ENCODE data around the gene CLCNKB.
"Not testable (repeated sequence)": the region's sequence is repeated elsewhere in the genome, so short reads cannot be mapped to it uniquely, and the experiment has no call there.

CLCNKB gene

DNA sequence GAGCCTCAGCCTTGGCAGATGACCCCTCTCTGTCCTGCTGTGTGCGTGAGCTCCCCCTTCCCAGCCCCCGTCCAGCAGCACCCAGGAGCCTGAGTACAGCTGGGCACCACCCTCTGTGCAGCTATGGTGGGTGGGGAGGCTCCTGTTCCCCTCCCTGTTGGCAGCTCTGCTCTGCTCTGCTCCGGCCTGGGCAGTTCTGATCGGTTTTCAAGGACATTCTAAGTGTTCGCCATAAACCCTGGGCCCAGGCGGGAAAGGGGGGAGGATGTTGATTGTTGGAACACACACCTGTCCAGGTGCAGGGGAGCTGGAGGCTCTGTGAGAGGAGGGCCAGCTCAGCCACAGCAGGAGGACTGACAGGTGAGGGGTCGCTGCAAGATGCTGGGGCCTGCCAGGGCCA is at the start of gene CLCNKB:
Gene CLCNKB, plus strand, starts transcription at position 262 of the 400 bp plus-strand sequence. CDS start 711 bp downstream, outside the sequence.
- no peak for DNase-seq

- DNase-seq: no peak
These were observed 49.5 kb upstream of the CLCNKB start for GRCh38 chr1:15994081-15994480.

DNA sequence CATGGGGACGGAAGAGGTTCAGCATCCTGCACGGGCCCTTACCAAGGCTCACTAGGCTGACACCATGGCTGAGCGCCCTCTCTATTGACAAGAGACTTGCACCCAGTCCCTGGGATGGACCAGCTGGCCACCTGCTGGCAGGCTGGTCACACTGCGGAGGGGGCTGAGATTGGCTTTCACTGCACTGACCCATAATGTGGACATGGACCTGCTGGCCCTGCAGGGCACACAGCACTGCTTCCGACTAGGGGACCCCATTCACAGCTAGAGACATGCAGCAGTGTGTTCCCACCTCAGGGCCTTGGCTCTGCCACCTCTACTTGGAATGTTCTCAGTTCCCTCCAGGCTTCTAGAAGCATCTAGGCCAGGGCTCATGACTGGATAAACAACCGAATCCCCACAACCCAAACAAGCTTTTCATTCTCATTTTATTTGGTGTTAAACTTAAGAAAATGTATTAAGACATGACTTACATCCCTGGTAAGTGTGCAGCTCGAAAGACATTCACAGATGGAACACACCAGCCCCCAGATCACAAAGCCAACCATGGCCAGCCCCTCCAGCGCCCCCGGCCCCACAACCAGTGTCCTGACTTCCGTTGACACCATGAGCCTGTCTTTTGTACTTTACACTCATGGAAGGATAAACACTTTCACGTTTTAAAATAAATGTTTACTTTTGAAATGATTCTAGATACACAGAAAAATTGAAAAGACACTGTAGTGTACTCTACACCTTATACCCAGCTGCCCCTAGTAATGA is 48.8 kb upstream of the CLCNKB start:
- peak; percentile 32 for DNase-seq

DNA sequence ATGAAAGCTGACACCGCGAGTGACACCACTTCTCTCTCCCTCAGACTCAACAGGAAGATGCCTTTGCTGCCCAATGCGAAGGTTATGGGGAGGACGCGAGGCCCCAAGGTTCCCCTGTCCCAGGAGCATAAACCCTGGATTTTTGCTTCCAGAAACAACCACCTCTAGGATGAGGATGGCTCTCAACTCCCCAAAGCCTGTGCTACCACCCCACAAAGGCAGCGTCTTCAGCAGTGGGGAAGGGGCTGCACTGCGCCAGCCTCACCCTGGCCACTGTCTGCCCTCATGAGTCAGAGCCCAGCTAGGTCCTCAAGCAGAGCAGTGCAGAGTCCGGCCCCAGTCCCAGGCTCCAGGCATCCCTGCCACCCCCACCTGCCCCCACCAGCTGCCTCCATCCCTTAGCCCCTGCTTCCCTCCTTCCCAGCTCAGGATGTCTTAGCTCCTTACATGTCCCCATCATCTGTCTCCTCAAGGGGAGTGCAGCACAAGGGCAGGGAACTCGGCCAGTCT is 46.5 kb upstream of the CLCNKB start:
- no peak for DNase-seq

DNA sequence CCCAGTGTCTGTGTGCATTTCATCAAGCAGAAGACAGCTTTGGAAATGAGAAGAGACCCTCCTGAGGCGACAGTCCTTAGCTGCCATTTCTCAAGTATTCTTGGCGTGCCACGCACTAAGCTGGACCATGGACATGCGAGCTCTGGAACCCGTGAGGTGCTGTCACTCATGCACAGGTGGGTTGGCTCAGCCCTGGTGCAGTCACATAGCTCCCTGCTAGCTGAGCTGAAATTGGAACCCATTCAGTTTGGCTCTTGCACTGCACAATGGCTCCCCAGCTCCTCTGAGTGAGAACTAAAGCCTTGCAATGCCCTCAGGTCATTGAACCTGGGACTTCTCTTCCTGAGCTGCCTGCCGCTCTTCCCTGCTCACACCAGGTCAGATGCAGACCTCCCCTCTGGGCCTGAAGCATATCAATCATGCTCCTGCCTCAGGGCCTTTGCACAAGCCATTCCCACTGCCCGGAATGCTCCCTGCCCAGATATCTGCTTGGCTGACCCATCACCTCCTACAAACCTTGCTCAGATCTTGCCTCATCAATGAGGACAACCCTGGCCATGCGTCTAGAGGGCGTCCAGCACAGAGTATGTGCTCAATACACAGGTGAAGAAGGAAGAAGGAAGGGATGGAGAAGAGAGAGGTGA is 45.8 kb upstream of the CLCNKB start:
- no peak for DNase-seq

- no peak for DNase-seq
These were observed 44.7 kb upstream of the CLCNKB start for GRCh38 chr1:15998929-15999328.

DNA sequence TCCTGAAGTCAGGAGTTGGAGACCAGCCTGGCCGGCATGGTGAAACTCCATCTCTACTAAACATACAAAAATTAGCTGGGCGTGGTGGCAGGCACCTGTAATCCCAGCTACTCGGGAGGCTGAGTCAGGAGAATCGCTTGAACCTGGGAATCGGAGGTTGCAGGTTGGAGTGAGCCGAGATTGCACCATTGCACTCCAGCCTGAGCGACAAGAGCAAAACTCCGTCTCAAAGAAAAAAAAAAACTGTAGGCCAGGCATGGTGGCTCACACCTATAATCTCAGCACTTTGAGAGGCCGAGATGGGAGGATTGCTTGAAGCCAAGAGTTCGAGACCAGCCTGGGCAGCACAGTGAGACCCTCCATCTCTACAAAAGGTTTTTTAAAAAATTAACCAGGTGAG is 42.3 kb upstream of the CLCNKB start:
- DNase-seq: not testable (repeated sequence)

- no peak for DNase-seq
These were observed 38.0 kb upstream of the CLCNKB start for GRCh38 chr1:16005597-16005996.

GRCh38 chr1:16006010-16006409 is 37.6 kb upstream of the CLCNKB start:
- DNase-seq: no peak

GRCh38 chr1:16006552-16007485 is 36.8 kb upstream of the CLCNKB start:
- no peak for DNase-seq

- no peak for DNase-seq
These were observed 35.8 kb upstream of the CLCNKB start for GRCh38 chr1:16007671-16008341.

GRCh38 chr1:16009030-16009460 is 34.5 kb upstream of the CLCNKB start:
- DNase-seq: peak; percentile 69

DNA sequence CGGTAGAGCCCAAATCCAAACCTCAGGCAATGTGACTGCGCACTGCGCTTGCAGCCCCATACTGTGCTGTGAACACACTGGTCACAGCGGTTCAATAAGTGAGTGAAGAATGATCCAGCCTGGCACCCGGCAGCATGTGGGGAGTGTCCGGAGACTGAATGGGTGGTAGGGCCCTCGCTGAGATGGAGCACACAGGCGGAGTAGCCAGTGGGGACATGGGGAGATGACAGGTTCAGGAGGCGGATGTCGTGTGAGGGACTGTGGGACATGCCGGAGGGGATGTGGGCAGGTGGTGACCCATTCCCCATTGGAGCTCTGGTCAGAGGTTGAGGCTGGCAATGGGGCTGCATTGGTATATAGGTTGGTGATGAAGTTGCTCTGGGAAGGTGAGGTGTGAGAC is 33.9 kb upstream of the CLCNKB start:
- DNase-seq: no peak

DNA sequence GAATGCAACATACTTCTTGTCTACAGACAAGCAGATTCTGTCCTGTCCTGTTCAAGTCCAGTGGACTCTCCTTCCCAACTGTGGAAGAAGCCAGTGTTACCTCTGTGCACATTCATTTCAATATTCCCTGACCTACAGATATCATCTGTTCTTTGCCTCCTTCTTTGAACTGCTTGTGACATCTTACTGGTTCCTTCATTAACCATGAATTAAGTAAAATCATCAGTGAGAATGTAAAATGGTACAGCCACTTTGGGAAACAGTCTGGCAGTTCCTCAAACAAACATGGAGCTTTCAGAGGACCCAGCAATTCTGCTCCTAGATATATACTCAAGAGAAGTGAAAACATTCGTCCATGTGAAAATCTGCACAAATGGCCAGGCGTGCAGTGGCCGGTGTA is 32.7 kb upstream of the CLCNKB start:
- no peak for DNase-seq

GRCh38 chr1:16011936-16012589 is 31.5 kb upstream of the CLCNKB start:
- no peak for DNase-seq

- DNase-seq: peak; percentile 16
These were observed 30.9 kb upstream of the CLCNKB start for GRCh38 chr1:16012590-16013219.

DNA sequence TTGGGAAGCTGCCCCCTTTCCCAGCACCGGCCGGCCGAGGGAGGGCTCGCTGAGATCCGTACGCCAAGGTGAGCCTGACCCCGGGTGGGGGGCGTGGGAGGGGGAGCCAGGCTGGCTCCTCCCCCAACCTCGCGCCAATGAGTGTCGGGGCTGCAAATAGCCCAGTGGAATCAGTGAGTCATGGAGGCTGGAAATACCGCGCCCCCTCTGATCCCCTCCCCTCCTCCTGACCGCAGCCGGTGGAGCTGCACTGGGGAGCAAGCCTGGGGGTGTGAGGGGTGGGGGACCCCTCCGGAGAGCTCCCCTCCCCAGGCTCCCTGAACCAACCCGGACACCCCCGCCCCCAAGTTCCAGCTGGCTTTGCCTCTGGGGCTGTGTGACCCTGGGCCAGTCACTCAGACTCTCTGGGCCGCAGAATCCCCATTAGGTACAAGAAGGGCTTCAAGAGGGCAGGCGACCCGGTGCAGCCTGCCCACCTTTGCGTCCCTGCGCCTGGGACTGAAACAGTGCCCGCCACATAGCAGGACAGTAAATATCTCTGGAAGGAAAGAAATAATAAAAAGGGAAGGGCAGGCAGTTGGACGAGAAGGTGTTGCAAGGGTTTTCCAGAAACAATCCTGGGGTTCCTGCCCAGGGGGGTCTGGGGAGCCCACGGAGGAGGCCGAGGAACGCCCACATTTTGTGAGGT is 30.2 kb upstream of the CLCNKB start:
- no peak for DNase-seq

GRCh38 chr1:16013908-16014258 is 29.7 kb upstream of the CLCNKB start:
- DNase-seq: no peak

DNA sequence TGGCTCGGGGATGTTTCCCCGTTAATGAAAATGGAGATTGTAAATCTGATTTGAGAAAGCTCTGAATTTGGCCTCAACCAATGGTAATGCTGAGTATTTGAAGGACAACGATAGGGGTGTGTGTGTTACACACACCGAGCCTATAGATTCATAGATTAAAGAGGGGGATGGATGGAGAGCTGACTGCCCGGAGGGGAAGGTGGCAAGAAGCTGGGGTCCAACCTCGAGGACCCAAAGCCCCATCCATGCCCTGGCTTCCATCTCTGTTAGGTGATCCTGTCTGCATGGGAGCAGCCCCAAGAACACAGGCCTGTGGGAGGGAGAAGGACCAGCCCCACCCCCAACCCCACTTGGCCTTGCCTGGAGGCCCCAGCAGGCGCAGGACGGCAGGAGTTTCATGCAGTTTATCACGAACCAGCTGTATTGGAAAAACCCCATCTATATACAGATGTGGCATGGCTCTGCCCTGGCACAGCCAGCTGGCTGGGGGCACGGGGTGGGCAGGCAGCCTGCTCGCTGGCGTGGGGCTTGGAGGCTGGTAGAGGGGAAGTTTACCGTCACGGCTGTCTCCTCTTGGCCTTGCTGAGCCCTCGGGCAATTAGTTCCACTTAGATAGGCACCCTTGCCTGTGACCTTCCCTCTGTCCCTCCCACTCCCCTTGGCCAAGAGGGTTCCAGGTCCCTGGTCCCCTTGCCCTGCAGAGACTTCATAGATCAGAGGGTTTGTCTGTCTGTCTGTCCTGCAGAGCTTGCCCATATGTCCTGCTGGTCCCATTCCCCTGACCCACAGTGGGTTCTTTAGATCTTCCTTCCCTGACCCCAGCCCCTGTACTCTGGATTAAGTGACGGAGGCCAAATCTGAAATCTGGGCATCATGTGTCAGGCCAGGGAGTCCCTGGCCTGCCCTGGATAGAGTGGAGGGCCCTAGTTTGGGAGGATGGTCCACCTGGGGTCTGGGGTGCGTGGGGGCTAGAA is 28.8 kb upstream of the CLCNKB start:
- DNase-seq: no peak

- DNase-seq: no peak
These were observed 28.1 kb upstream of the CLCNKB start for GRCh38 chr1:16015491-16015890.

Measured in NCI-H1105 (cell line).